IgD-negative memory B cell (primary cell): Measurements from ENCODE around the gene DPH6. TPM values are rescaled to one million over a fixed set of nuclear protein-coding genes. Genes with fewer than 3 reads are reported as not detected.
"Not testable (repeated sequence)": the region's sequence is repeated elsewhere in the genome, so short reads cannot be mapped to it uniquely, and the experiment has no call there.

Source experiments
- H3K27ac Mint-ChIP-seq, 3 donors: one replicate each; pipeline ENCODE4 v1.8.0; 2020 to 2022; ENCODE audit warnings: mild to moderate bottlenecking in 3 of 3, mixed read lengths in 3 of 3, moderate library complexity in 1 of 3
- H3K27me3 Mint-ChIP-seq: one replicate; pipeline ENCODE4 v1.8.0; 2021; ENCODE audit warnings: mixed read lengths
- H3K36me3 Mint-ChIP-seq: one replicate; pipeline ENCODE4 v1.8.0; 2020; ENCODE audit warnings: mild to moderate bottlenecking, mixed read lengths
- H3K4me1 Mint-ChIP-seq, 3 donors: one replicate each; pipeline ENCODE4 v1.8.0; 2020 to 2022; ENCODE audit warnings: mixed read lengths in 3 of 3, mild to moderate bottlenecking in 1 of 3
- H3K4me3 Mint-ChIP-seq, 4 donors: one replicate each; pipeline ENCODE4 v1.8.0; 2020 to 2022; ENCODE audit warnings: mild to moderate bottlenecking in 4 of 4, mixed read lengths in 4 of 4, moderate library complexity in 3 of 4
- H3K9me3 Mint-ChIP-seq, 3 donors: one replicate each; pipeline ENCODE4 v1.8.0; 2020 to 2021; ENCODE audit warnings: mixed read lengths in 3 of 3, mild to moderate bottlenecking in 1 of 3
- polyA plus RNA-seq: library from polyadenylated mRNA; unstranded; fragments of 300-500 nt; fragmentation: Illumina TruSeq; gene quantifications from one replicate; pipeline ENCODE4 v1.2.3, GENCODE V29; 2021

Gene DPH6, protein sequence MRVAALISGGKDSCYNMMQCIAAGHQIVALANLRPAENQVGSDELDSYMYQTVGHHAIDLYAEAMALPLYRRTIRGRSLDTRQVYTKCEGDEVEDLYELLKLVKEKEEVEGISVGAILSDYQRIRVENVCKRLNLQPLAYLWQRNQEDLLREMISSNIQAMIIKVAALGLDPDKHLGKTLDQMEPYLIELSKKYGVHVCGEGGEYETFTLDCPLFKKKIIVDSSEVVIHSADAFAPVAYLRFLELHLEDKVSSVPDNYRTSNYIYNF
- 19.5 TPM for polyA plus RNA-seq

DNA sequence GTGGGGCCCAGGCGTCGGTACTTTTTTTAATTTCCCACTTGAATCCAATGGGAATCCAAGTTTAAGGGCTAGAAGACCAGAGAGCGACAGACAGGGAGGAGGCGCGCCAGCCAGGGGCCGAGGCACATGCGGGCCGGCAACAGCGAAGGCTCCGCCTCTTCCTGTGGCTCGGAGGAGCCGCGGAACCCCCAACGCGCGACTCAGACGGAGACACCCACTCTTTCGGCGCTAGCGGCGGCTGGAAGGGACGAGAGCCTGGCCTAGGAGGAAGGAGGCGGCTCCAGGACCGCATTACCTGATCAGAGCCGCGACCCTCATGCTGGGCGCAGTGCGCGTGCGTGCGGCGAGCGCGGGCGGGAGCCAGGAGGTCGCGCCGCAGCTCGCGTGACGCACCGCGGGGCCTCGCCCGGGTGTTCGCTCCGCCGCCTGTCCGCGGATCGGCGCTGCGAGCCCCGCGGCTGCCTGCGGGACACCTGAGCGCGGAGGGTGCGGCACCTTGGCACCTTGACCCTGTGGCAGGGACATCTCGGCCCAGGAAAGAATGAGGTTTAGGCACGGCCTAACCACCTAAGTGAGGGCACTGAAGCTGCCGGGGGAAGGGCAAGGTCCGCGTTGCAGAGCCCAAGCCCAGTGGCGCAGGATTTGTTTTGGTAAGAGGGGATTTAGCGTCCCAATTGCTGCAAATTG is at the start of gene DPH6:
DPH6 (minus strand) TSS at position 342 of the 687 bp plus-strand sequence; CDS start at position 318, 24 bp downstream.
- peak within 1 kb of the TSS; percentile 95 to 99 (median 99) for H3K27ac Mint-ChIP-seq
- H3K36me3 Mint-ChIP-seq = no peaks in the 10 kb centered on the region
- peak within 1 kb of the TSS; percentile 95 to 98 (median 98) for H3K4me3 Mint-ChIP-seq
- H3K4me1 Mint-ChIP-seq = peaks cover 10 to 29% (median 19%) of the 10 kb centered on the region in 3 donors
- H3K27me3 Mint-ChIP-seq = no peaks in the 10 kb centered on the region
- no peaks in the 10 kb centered on the region for H3K9me3 Mint-ChIP-seq

GRCh38 chr15:35595656-35596055 is 49.7 kb upstream of the DPH6 start:
- Mint-ChIP-seq H3K36me3 (peaks cover 4% of the 10 kb centered on the region), H3K27me3 (no peaks in the 10 kb centered on the region), H3K4me1 (no peaks in the 10 kb centered on the region), H3K4me3 (no peak overlapping the region), H3K9me3 (peaks cover 0 to 2% (median 0%) of the 10 kb centered on the region in 3 donors), H3K27ac (no peak overlapping the region)

DNA sequence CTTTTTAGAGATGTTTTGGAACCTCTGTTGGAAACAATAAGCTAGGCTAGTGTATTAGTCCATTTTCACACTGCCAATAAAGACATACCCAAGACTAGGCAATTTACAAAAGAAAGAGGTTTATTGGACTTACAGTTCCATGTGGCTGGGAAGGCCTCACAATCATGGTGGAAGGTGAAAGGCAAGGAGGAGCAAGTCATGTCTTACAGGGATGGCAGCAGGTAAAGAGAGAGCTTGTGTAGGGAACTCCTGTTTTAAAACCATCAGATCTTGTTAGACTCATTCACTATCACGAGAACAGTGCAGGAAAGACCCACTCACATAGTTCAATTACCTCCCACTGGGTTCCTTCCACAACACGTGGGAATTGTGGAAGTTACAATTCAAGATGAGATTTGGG is 46.0 kb upstream of the DPH6 start:
- H3K36me3 Mint-ChIP-seq, H3K27ac Mint-ChIP-seq, H3K4me3 Mint-ChIP-seq, H3K27me3 Mint-ChIP-seq, H3K9me3 Mint-ChIP-seq, H3K4me1 Mint-ChIP-seq: not testable (repeated sequence)

DNA sequence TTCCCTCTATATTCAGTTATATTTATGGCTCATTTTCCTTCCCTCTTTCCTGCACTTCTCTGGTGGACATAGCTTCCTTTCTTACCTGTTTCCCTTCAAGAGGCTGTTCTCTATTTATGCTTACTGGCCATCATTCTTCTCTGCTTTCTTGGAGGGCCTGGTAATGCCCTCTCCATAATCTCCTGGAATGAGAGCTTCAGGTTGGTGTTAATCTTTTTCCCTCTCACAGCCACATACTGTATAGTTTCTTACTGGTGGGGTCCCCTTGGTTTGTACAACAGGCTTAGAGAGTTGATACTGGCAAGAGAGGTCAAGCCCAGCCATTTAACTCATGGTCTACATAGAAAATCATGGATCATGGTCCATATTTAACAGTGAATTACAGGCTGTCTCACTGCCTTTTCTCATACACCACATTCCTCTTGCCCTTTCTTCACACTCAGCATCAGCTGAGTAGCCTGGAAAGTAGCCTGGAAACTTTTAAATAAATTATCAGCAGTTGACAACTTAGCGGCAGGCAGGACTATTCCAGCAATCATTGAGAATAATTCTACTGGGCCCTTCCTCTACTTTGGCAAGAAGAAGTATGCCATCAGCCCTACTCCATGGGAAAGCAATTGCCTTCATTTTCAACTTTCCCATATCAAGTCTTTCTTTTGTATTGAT is 38.0 kb upstream of the DPH6 start:
- Mint-ChIP-seq H3K36me3 (no peaks in the 10 kb centered on the region), H3K27me3 (peaks cover 1% of the 10 kb centered on the region), H3K27ac (no peak overlapping the region), H3K9me3 (no peaks in the 10 kb centered on the region), H3K4me1 (no peaks in the 10 kb centered on the region), H3K4me3 (no peak overlapping the region)

DNA sequence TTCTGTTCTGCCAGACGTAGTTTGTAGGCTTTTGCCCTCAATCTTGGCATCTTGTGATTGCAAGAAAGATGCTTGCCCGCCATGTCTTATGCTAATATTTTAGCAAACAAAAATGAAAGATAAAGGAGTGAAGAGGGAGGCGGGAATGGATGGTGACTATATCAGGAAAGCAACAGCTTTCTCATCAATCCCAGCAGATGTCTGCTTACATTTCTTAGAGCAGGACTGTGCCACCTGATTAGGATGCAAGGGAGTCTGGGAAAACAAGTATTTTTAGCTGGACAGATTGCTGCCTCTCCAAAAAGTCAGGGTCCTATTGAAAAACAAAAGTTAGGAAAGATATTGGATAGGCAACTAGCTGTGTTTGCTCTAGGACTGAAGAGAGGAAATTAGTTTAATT is 34.6 kb upstream of the DPH6 start:
- H3K4me1 Mint-ChIP-seq = no peaks in the 10 kb centered on the region
- H3K36me3 Mint-ChIP-seq = no peaks in the 10 kb centered on the region
- H3K9me3 Mint-ChIP-seq = no peaks in the 10 kb centered on the region
- peaks cover 1% of the 10 kb centered on the region for H3K27me3 Mint-ChIP-seq
- no peak overlapping the region for H3K4me3 Mint-ChIP-seq
- no peak overlapping the region for H3K27ac Mint-ChIP-seq

DNA sequence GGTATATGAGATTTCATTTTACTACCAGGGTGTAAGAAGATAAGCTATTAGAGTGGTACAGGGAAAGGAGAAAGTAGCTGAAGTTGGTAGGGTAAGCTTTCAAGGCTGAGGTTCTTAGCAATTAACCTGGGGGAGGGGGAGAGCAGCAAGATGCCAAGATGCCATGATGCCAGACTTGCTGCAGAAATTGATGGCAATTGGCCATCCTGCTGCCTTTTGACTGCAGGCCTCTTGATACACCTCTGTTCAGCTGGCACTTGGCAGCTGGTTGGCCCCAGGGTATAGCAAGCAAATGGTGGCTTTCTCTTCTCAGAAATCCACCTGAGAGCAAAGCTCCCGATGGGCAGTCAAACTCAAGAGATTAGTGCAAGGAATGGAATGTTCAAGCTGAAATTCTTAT is 21.4 kb upstream of the DPH6 start:
- Mint-ChIP-seq H3K4me3 (no peak overlapping the region), H3K36me3 (peaks cover 2% of the 10 kb centered on the region), H3K4me1 (no peaks in the 10 kb centered on the region), H3K27me3 (no peaks in the 10 kb centered on the region), H3K27ac (no peak overlapping the region), H3K9me3 (peaks cover 0 to 3% (median 0%) of the 10 kb centered on the region in 3 donors)

DNA sequence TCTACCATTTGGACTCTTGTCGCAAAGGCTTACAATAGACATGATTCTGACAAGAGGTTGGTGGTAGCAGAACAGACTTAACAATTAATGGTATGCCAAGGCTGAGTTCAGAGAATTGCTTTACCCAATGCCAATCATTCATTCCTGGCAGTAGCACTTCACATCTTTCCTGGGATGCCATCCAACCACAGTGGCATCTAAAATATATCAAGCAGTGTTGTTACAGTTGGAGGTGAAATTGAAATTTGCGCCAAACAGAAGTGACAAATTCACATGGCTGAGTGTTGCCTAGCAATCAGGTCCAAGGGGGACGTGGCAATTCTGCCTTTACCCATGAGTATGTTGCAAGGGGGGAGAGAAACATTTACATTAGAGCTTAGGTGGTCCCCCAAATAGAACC is 21.0 kb upstream of the DPH6 start:
- no peak overlapping the region for H3K27ac Mint-ChIP-seq
- no peaks in the 10 kb centered on the region for H3K4me1 Mint-ChIP-seq
- H3K27me3 Mint-ChIP-seq = no peaks in the 10 kb centered on the region
- peaks cover 2% of the 10 kb centered on the region for H3K36me3 Mint-ChIP-seq
- H3K4me3 Mint-ChIP-seq = no peak overlapping the region
- peaks cover 0 to 3% (median 0%) of the 10 kb centered on the region in 3 donors for H3K9me3 Mint-ChIP-seq

- Mint-ChIP-seq H3K27me3 (no peaks in the 10 kb centered on the region), H3K9me3 (peaks cover 0 to 3% (median 0%) of the 10 kb centered on the region in 3 donors), H3K4me3 (no peak overlapping the region), H3K36me3 (no peaks in the 10 kb centered on the region), H3K4me1 (peaks cover 0 to 2% (median 0%) of the 10 kb centered on the region in 3 donors), H3K27ac (no peak overlapping the region)
Observed at GRCh38 chr15:35565901-35566300, 19.9 kb upstream of the DPH6 start.

- Mint-ChIP-seq H3K4me3 (no peak overlapping the region), H3K4me1 (peaks cover 0 to 2% (median 0%) of the 10 kb centered on the region in 3 donors), H3K36me3 (peaks cover 2% of the 10 kb centered on the region), H3K27me3 (no peaks in the 10 kb centered on the region), H3K9me3 (no peaks in the 10 kb centered on the region), H3K27ac (no peak overlapping the region)
Observed at GRCh38 chr15:35562641-35563040, 16.7 kb upstream of the DPH6 start.

- peaks cover 0 to 2% (median 0%) of the 10 kb centered on the region in 3 donors for H3K4me1 Mint-ChIP-seq
- H3K36me3 Mint-ChIP-seq = peaks cover 4% of the 10 kb centered on the region
- H3K4me3 Mint-ChIP-seq = no peak overlapping the region
- no peaks in the 10 kb centered on the region for H3K27me3 Mint-ChIP-seq
- no peak overlapping the region for H3K27ac Mint-ChIP-seq
- no peaks in the 10 kb centered on the region for H3K9me3 Mint-ChIP-seq
Observed at GRCh38 chr15:35561308-35561707, 15.3 kb upstream of the DPH6 start.

DNA sequence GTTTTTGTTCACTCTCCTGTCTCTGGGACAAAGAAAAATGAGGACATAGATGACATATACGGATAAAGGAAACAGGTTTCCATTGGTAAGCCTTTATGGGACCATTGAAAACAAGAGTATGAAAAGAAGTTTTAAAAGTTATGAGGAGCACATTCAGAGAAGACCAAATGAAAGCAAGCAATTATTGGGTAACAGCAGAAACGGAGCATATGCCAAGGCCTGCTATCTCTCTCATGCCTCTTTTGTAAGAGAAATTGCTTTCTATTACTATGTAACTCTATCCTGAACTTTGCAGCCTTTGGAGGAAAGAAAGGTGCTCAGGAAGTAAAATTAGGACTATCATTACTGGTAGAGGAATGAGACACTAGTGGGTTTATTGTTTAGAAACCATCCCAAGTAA is 14.9 kb upstream of the DPH6 start:
- no peak overlapping the region for H3K4me3 Mint-ChIP-seq
- peaks cover 4% of the 10 kb centered on the region for H3K36me3 Mint-ChIP-seq
- no peaks in the 10 kb centered on the region for H3K9me3 Mint-ChIP-seq
- H3K27ac Mint-ChIP-seq = no peak overlapping the region
- H3K27me3 Mint-ChIP-seq = no peaks in the 10 kb centered on the region
- peaks cover 0 to 2% (median 0%) of the 10 kb centered on the region in 3 donors for H3K4me1 Mint-ChIP-seq

- no peak overlapping the region for H3K4me3 Mint-ChIP-seq
- H3K4me1 Mint-ChIP-seq = peaks cover 0 to 2% (median 0%) of the 10 kb centered on the region in 3 donors
- H3K36me3 Mint-ChIP-seq = peaks cover 4% of the 10 kb centered on the region
- H3K9me3 Mint-ChIP-seq = no peaks in the 10 kb centered on the region
- no peak overlapping the region for H3K27ac Mint-ChIP-seq
- no peaks in the 10 kb centered on the region for H3K27me3 Mint-ChIP-seq
Observed at GRCh38 chr15:35560258-35560657, 14.3 kb upstream of the DPH6 start.

DNA sequence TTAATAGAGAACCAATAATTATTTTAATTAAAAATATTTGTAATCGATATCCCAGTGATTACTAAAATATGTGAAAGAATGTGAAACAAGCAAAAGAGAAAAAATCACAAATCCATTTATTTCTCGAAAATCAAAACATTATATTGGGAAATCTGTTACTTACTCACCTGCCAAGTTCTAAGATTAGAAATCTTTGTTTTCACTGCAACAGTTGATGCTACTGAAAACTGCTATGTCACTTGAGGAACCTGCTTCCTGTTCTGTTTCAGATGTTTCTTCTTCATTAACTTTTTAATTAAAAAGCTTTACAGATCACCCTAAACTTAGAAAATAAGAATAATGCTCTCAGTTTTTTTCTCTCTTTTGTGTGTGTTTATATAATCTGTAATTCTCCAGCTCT is 13.7 kb upstream of the DPH6 start:
- peaks cover 4% of the 10 kb centered on the region for H3K36me3 Mint-ChIP-seq
- no peak overlapping the region for H3K27ac Mint-ChIP-seq
- H3K27me3 Mint-ChIP-seq = no peaks in the 10 kb centered on the region
- peaks cover 0 to 2% (median 0%) of the 10 kb centered on the region in 3 donors for H3K4me1 Mint-ChIP-seq
- no peaks in the 10 kb centered on the region for H3K9me3 Mint-ChIP-seq
- no peak overlapping the region for H3K4me3 Mint-ChIP-seq

GRCh38 chr15:35557544-35557943 is 11.6 kb upstream of the DPH6 start:
- H3K9me3 Mint-ChIP-seq = no peaks in the 10 kb centered on the region
- H3K36me3 Mint-ChIP-seq = peaks cover 4% of the 10 kb centered on the region
- H3K4me3 Mint-ChIP-seq = no peak overlapping the region
- peaks cover 0 to 2% (median 0%) of the 10 kb centered on the region in 3 donors for H3K4me1 Mint-ChIP-seq
- H3K27ac Mint-ChIP-seq = no peak overlapping the region
- H3K27me3 Mint-ChIP-seq = no peaks in the 10 kb centered on the region

GRCh38 chr15:35557012-35557411 is 11.0 kb upstream of the DPH6 start:
- Mint-ChIP-seq H3K4me3 (no peak overlapping the region), H3K27ac (no peak overlapping the region), H3K27me3 (no peaks in the 10 kb centered on the region), H3K9me3 (no peaks in the 10 kb centered on the region), H3K4me1 (peaks cover 0 to 2% (median 0%) of the 10 kb centered on the region in 3 donors), H3K36me3 (peaks cover 4% of the 10 kb centered on the region)
